Hepatocyte (in vitro differentiated cells): Measurements from ENCODE around the gene CATSPER3. TPM values are rescaled to one million over a fixed set of nuclear protein-coding genes. Genes with fewer than 3 reads are reported as not detected.

ENCODE experiments used
- DNase-seq: peaks from one replicate; pipeline ENCODE4 v3.0.0-alpha.2; 2016; ENCODE audit warnings: low spot score
- H2AFZ ChIP-seq: fragments of 200-600 bp; sonication (generic); 2 replicates; pipeline ENCODE4 v1.6.0; 2016; ENCODE audit warnings: antibody characterized with exemption, mild to moderate bottlenecking
- H3K27ac ChIP-seq: fragments of 200-600 bp; sonication (generic); 2 replicates; pipeline ENCODE4 v1.5.1; 2016; ENCODE audit warnings: mild to moderate bottlenecking
- H3K27me3 ChIP-seq: fragments of 200-600 bp; sonication (generic); 2 replicates; pipeline ENCODE4 v1.6.1; 2016
- H3K36me3 ChIP-seq: fragments of 200-600 bp; sonication (generic); replicated peaks from 2 replicates; pipeline ENCODE4 v1.5.1; 2016; ENCODE audit warnings: low read depth; ENCODE audit not compliant: insufficient read depth
- H3K4me1 ChIP-seq: fragments of 200-600 bp; sonication (generic); 2 replicates; pipeline ENCODE4 v1.5.1; 2016; ENCODE audit warnings: mild to moderate bottlenecking, moderate library complexity; ENCODE audit not compliant: insufficient read depth
- H3K4me2 ChIP-seq: fragments of 200-600 bp; sonication (generic); 2 replicates; pipeline ENCODE4 v1.6.0; 2016
- H3K4me3 ChIP-seq: fragments of 200-600 bp; sonication (generic); 2 replicates; pipeline ENCODE4 v1.5.1; 2016; ENCODE audit warnings: mild to moderate bottlenecking
- H3K79me2 ChIP-seq: fragments of 200-600 bp; sonication (generic); 2 replicates; pipeline ENCODE4 v1.6.0; 2017; ENCODE audit warnings: mild to moderate bottlenecking
- H3K9me2 ChIP-seq: fragments of 200-600 bp; sonication (generic); replicated peaks from 2 replicates; pipeline ENCODE4 v1.6.0; 2017; ENCODE audit warnings: mild to moderate bottlenecking; ENCODE audit not compliant: insufficient read depth
- H3K9me3 ChIP-seq: fragments of 200-600 bp; sonication (generic); 2 replicates; pipeline ENCODE4 v1.5.1; 2016; ENCODE audit warnings: low read depth, mild to moderate bottlenecking
- H4K20me1 ChIP-seq: fragments of 200-600 bp; sonication (generic); 2 replicates; pipeline ENCODE4 v1.6.0; 2016; ENCODE audit warnings: mild to moderate bottlenecking; ENCODE audit not compliant: insufficient read depth, poor library complexity, severe bottlenecking
- CTCF ChIP-seq: fragments of 200-600 bp; sonication (generic); IDR thresholded peaks from 2 replicates; pipeline ENCODE4 v1.5.1; 2016; ENCODE audit warnings: antibody characterized with exemption, mild to moderate bottlenecking; ENCODE audit not compliant: poor library complexity
- EZH2 ChIP-seq: fragments of 200-600 bp; sonication (generic); IDR thresholded peaks from 2 replicates; pipeline ENCODE4 v1.6.1; 2016; ENCODE audit warnings: antibody characterized with exemption, mild to moderate bottlenecking, borderline replicate concordance
- EZH2phosphoT487 ChIP-seq: fragments of 200-600 bp; sonication (generic); IDR thresholded peaks from one replicate; pipeline ENCODE4 v1.6.1; 2018; ENCODE audit warnings: antibody characterized with exemption, mild to moderate bottlenecking, low read depth, moderate library complexity; ENCODE audit not compliant: unreplicated experiment, severe bottlenecking
- WGBS: methylation state at CpG from one replicate; pipeline ENCODE4 v1.1.6; 2016; ENCODE audit warnings: low lambda C conversion rate; ENCODE audit errors: missing lambda C conversion rate; 5-methylcytosine and 5-hydroxymethylcytosine counted together
- polyA plus RNA-seq: library from polyadenylated mRNA; unstranded; fragments of >200 nt; fragmentation: Nextera tagmentation; extraction: Ambion mirVana; gene quantifications from 2 replicates; pipeline ENCODE4 v1.2.1, GENCODE V29; 2016
- total RNA-seq: library from RNA; depleted of rRNA; stranded (reverse); fragments of >200 nt; gene quantifications from 2 replicates; pipeline ENCODE4 v1.2.3, GENCODE V29; 2014

Gene CATSPER3
- total and polyA plus RNA-seq, 2 experiments from 2014 or later = 0.59 TPM; not detected in 1

GRCh38 chr5:134976841-134977240 lies 9.1 kb downstream of the CATSPER3 start:
- Histone ChIP-seq H3K4me3 (no peak overlapping the region), H3K9me2 (no peaks in the 10 kb centered on the region), H3K27me3 (no peaks in the 10 kb centered on the region), H3K4me2 (no peak overlapping the region), H3K27ac (no peak overlapping the region), H3K79me2 (no peaks in the 10 kb centered on the region), H2AFZ (no peak overlapping the region), H3K4me1 (no peaks in the 10 kb centered on the region), H3K36me3 (no peaks in the 10 kb centered on the region), H3K9me3 (peaks cover 8% of the 10 kb centered on the region), H4K20me1 (no peaks in the 10 kb centered on the region)
- TF ChIP-seq EZH2phosphoT487 (no peak), CTCF (no peak), EZH2 (no peak)
- WGBS = 97% methylated on average over 1 of the region's 1 CpG
- DNase-seq = no peak

GRCh38 chr5:134979416-134979815 lies 11.7 kb downstream of the CATSPER3 start:
- Histone ChIP-seq H3K9me3 (peaks cover 13% of the 10 kb centered on the region), H3K27ac (no peak overlapping the region), H2AFZ (no peak overlapping the region), H3K4me2 (no peak overlapping the region), H4K20me1 (no peaks in the 10 kb centered on the region), H3K27me3 (no peaks in the 10 kb centered on the region), H3K4me1 (no peaks in the 10 kb centered on the region), H3K9me2 (no peaks in the 10 kb centered on the region), H3K4me3 (no peak overlapping the region), H3K36me3 (no peaks in the 10 kb centered on the region), H3K79me2 (no peaks in the 10 kb centered on the region)
- 86% methylated on average over 3 of the region's 3 CpGs for WGBS
- TF ChIP-seq EZH2phosphoT487 (no peak), EZH2 (no peak), CTCF (no peak)
- no peak for DNase-seq

GRCh38 chr5:134982230-134982629 lies 14.5 kb downstream of the CATSPER3 start:
- H3K79me2 ChIP-seq = no peaks in the 10 kb centered on the region
- H3K9me3 ChIP-seq = peaks cover 13% of the 10 kb centered on the region
- no peak for DNase-seq
- no peaks in the 10 kb centered on the region for H4K20me1 ChIP-seq
- WGBS = 97% methylated on average over 1 of the region's 1 CpG
- H3K9me2 ChIP-seq = no peaks in the 10 kb centered on the region
- TF ChIP-seq EZH2phosphoT487 (no peak), EZH2 (no peak), CTCF (no peak)
- no peak overlapping the region for H3K4me2 ChIP-seq
- no peak overlapping the region for H3K4me3 ChIP-seq
- no peak overlapping the region for H3K27ac ChIP-seq
- no peaks in the 10 kb centered on the region for H3K36me3 ChIP-seq
- no peaks in the 10 kb centered on the region for H3K4me1 ChIP-seq
- no peaks in the 10 kb centered on the region for H3K27me3 ChIP-seq
- H2AFZ ChIP-seq = no peak overlapping the region
